ENCODE results near the gene SPEM3. TPM values are rescaled to one million over a fixed set of nuclear protein-coding genes. Genes with fewer than 3 reads are reported as not detected.

Gene SPEM3
- total and polyA plus RNA-seq, 10 of the 15 experiments (the other 5 are each of a cell fraction or from before 2014, with no cell fraction given) = not detected

GRCh38 chr17:7405350-7406234, 23.1 kb upstream of the SPEM3 start:
- H2AFZ ChIP-seq (ENCODE audit: control insufficient read depth, low read depth, low read length) = peak overlapping the region; percentile 96; the same call in 1 of the 2 replicates
- peak overlapping the region; percentile 72 for H3K4me2 ChIP-seq (ENCODE audit: control insufficient read depth, insufficient read depth)
- intact Hi-C loops (cut with micrococcal nuclease; ENCODE audit: unreplicated experiment) = no loop called here
- SMC1A ChIA-PET (ENCODE audit: uncharacterized antibody, unreplicated experiment) = no interaction called here
- POLR2A ChIA-PET = interaction anchor here (0.6 to 1.8 kb wide), 2 partner anchors 34 to 121 kb away, joined by 3 to 14 read pairs; partner anchors contain the start of gene FGF11
- no peaks in the 10 kb centered on the region for H3K36me3 ChIP-seq (ENCODE audit: control insufficient read depth in 2 of 2, insufficient read depth in 2 of 2, low read length in 1 of 2)
- in situ Hi-C loops (cut with MboI) = no loop called here
- H3K27ac ChIP-seq (ENCODE audit: control insufficient read depth, insufficient read depth) = no peak overlapping the region
- DNase-seq (ENCODE audit: low read depth, low spot score) = no peak
- WGBS (ENCODE audit: insufficient coverage, insufficient replicate concordance, low lambda C conversion rate, missing lambda C conversion rate) = 37% methylated on average over 19 of the region's 38 CpGs
- peaks cover 2% of the 10 kb centered on the region for H3K79me2 ChIP-seq (ENCODE audit: control insufficient read depth, insufficient read depth, low read length)
- no peak for FAIRE-seq
- no peaks in the 10 kb centered on the region for H4K20me1 ChIP-seq (ENCODE audit: control insufficient read depth, insufficient read depth)
- RAD21 ChIA-PET (ENCODE audit: unreplicated experiment) = no interaction called here
- peaks cover 0 to 6% of the 10 kb centered on the region in 2 experiments; a peak in 2 of 4 replicates for H3K27me3 ChIP-seq (replicated peaks in 1 of 2; ENCODE audit: control insufficient read depth in 2 of 2, insufficient read depth in 2 of 2, low read length in 1 of 2)
- H3K9ac ChIP-seq (ENCODE audit: control insufficient read depth, insufficient read depth, low read length) = no peak overlapping the region
- CTCF ChIA-PET = interaction anchor here (0.6 to 0.8 kb wide), 2 partner anchors 50 to 63 kb away, joined by 3 to 4 read pairs; no protein-coding TSS in a partner anchor
- no peaks in the 10 kb centered on the region for H3K9me3 ChIP-seq (replicated peaks; ENCODE audit: control insufficient read depth, insufficient read depth, low read length)
- ATAC-seq = no peak
- no peak for TF ChIP-seq ZZZ3 (IDR thresholded peaks at IDR 0.05; ENCODE audit: control insufficient read depth, insufficient read length, low read depth)
- no TSS peak for BruUV-seq (replicated peaks)
- peak overlapping the region; percentile 85; the same call in 1 of the 2 replicates for H3K4me3 ChIP-seq
- H3K4me1 ChIP-seq (ENCODE audit: control insufficient read depth, insufficient read depth, low read length) = peaks cover 3% of the 10 kb centered on the region; the same call in 1 of the 2 replicates

- H3K4me3 ChIP-seq = no peak overlapping the region
- no TSS peak for BruUV-seq (replicated peaks)
- in situ Hi-C loops (cut with MboI) (no loop called here), intact Hi-C loops (cut with micrococcal nuclease; ENCODE audit: unreplicated experiment) (no loop called here)
- H3K4me2 ChIP-seq (ENCODE audit: control insufficient read depth, insufficient read depth) = no peak overlapping the region
- RAD21 ChIA-PET (ENCODE audit: unreplicated experiment) = no interaction called here
- DNase-seq (ENCODE audit: low read depth, low spot score) = no peak
- H3K27me3 ChIP-seq (replicated peaks in 1 of 2; ENCODE audit: control insufficient read depth in 2 of 2, insufficient read depth in 2 of 2, low read length in 1 of 2) = peaks cover 0 to 6% of the 10 kb centered on the region in 2 experiments; a peak in 2 of 4 replicates
- CTCF ChIA-PET = interaction anchor here (0.6 to 0.8 kb wide), 2 partner anchors 51 to 281 kb away, joined by 3 read pairs; partner anchors contain the start of gene TP53
- H3K9me3 ChIP-seq (replicated peaks; ENCODE audit: control insufficient read depth, insufficient read depth, low read length) = no peaks in the 10 kb centered on the region
- SMC1A ChIA-PET (ENCODE audit: uncharacterized antibody, unreplicated experiment) = no interaction called here
- peaks cover 2% of the 10 kb centered on the region for H3K79me2 ChIP-seq (ENCODE audit: control insufficient read depth, insufficient read depth, low read length)
- H2AFZ ChIP-seq (ENCODE audit: control insufficient read depth, low read depth, low read length) = no peak overlapping the region
- H3K4me1 ChIP-seq (ENCODE audit: control insufficient read depth, insufficient read depth, low read length) = peaks cover 3% of the 10 kb centered on the region; the same call in 1 of the 2 replicates
- WGBS (ENCODE audit: insufficient coverage, insufficient replicate concordance, low lambda C conversion rate, missing lambda C conversion rate) = 57% methylated on average over 9 of the region's 12 CpGs
- POLR2A ChIA-PET = interaction anchor here (0.6 kb wide), 1 partner anchor 120 kb away, joined by 3 read pairs; no protein-coding TSS in a partner anchor
- no peak overlapping the region for H3K9ac ChIP-seq (ENCODE audit: control insufficient read depth, insufficient read depth, low read length)
- no peaks in the 10 kb centered on the region for H3K36me3 ChIP-seq (ENCODE audit: control insufficient read depth in 2 of 2, insufficient read depth in 2 of 2, low read length in 1 of 2)
- H3K27ac ChIP-seq (ENCODE audit: control insufficient read depth, insufficient read depth) = no peak overlapping the region
- ATAC-seq = no peak
- no peak for TF ChIP-seq EED (IDR thresholded peaks at IDR 0.05; ENCODE audit: low read depth)
- no peak for TF ChIP-seq MXI1 (IDR thresholded peaks at IDR 0.05; ENCODE audit: low read depth, low read length)
- no peak for TF ChIP-seq SRF (IDR thresholded peaks at IDR 0.05; ENCODE audit: low read depth in 2 of 2, low read length in 2 of 2)
- TF ChIP-seq YY1 (IDR thresholded peaks at IDR 0.05; ENCODE audit: low read depth, low read length) = no peak
- TF ChIP-seq RELA (IDR thresholded peaks at IDR 0.05; ENCODE audit: borderline replicate concordance, partially characterized antibody) = no peak
- no peak for TF ChIP-seq ZNF687 (IDR thresholded peaks at IDR 0.05)
- TF ChIP-seq E2F4 (IDR thresholded peaks at IDR 0.05; ENCODE audit: low read depth, low read length) = no peak
- TF ChIP-seq ZNF217 (IDR thresholded peaks at IDR 0.05) = no peak
- FAIRE-seq = no peak
- no peaks in the 10 kb centered on the region for H4K20me1 ChIP-seq (ENCODE audit: control insufficient read depth, insufficient read depth)
Observed at GRCh38 chr17:7406235-7406825, 22.3 kb upstream of the SPEM3 start.

All from GM12878 (cell line).